Parathyroid adenoma (tissue), 2 donors: ENCODE data around the gene RBM4.
"Not testable (repeated sequence)": the region's sequence is repeated elsewhere in the genome, so short reads cannot be mapped to it uniquely, and the experiment has no call there.

Experiments
- H2AFZ ChIP-seq: fragments of 300-600 bp; sonication (generic); one replicate; pipeline ENCODE4 v1.7.0; 2017; ENCODE audit warnings: antibody characterized with exemption, mild to moderate bottlenecking
- H3K27ac ChIP-seq: fragments of 300-600 bp; sonication (generic); one replicate; pipeline ENCODE4 v1.7.0; 2017
- H3K27me3 ChIP-seq: fragments of 300-600 bp; sonication (generic); one replicate; pipeline ENCODE4 v1.7.0; 2017; ENCODE audit warnings: low read length; ENCODE audit not compliant: control insufficient read depth, insufficient read depth
- H3K36me3 ChIP-seq: fragments of 300-600 bp; sonication (generic); one replicate; pipeline ENCODE4 v1.7.0; 2017; ENCODE audit warnings: low read length; ENCODE audit not compliant: control insufficient read depth, insufficient read depth
- H3K4me1 ChIP-seq: fragments of 300-600 bp; sonication (generic); one replicate; pipeline ENCODE4 v1.7.0; 2017; ENCODE audit warnings: control low read depth
- H3K4me2 ChIP-seq: fragments of 300-600 bp; sonication (generic); one replicate; pipeline ENCODE4 v1.7.0; 2017; ENCODE audit warnings: low read length
- H3K4me3 ChIP-seq: fragments of 300-600 bp; sonication (generic); one replicate; pipeline ENCODE4 v1.7.0; 2017; ENCODE audit warnings: low read depth, low read length
- H3K79me2 ChIP-seq: fragments of 300-600 bp; sonication (generic); one replicate; pipeline ENCODE4 v1.7.0; 2017; ENCODE audit warnings: control low read depth
- H3K9ac ChIP-seq: fragments of 300-600 bp; sonication (generic); one replicate; pipeline ENCODE4 v1.7.0; 2017; ENCODE audit warnings: mild to moderate bottlenecking
- H3K9me3 ChIP-seq: fragments of 300-600 bp; sonication (generic); one replicate; pipeline ENCODE4 v1.7.0; 2017; ENCODE audit warnings: low read length; ENCODE audit not compliant: control insufficient read depth
- CTCF ChIP-seq: fragments of 300-600 bp; sonication (generic); IDR thresholded peaks from one replicate; pipeline ENCODE4 v1.7.0; 2017; ENCODE audit warnings: antibody characterized with exemption, mild to moderate bottlenecking
- donor health status: primary hyperparathyroidism.

RBM4 gene

DNA sequence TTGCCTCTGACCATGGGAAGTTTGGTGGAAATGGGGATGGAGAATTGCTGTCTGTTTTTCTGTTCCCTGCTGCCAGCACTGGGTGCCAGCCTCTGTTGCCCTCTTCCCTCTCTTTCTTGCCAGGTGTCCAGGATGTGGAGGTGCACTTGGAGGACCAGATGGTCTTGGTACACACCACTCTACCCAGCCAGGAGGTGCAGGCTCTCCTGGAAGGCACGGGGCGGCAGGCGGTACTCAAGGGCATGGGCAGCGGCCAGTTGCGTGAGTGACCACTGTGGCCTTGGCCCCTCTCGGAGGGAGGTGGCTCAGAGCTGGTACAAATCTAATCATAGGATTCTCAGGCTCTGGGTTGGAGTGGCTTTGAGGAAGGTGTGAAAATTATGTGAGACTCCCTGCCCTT lies 39.5 kb upstream of the RBM4 start:
- Histone ChIP-seq H3K4me3 (no peak overlapping the region), H2AFZ (no peak overlapping the region)

GRCh38 chr11:66600219-66600618 lies 38.3 kb upstream of the RBM4 start:
- Histone ChIP-seq H3K4me1 (no peaks in the 10 kb centered on the region), H3K79me2 (no peaks in the 10 kb centered on the region), H3K4me2 (no peak overlapping the region), H2AFZ (no peak overlapping the region), H3K27ac (no peak overlapping the region), H3K9me3 (no peaks in the 10 kb centered on the region), H3K4me3 (no peak overlapping the region), H3K9ac (no peak overlapping the region), H3K36me3 (no peaks in the 10 kb centered on the region), H3K27me3 (no peaks in the 10 kb centered on the region)
- TF ChIP-seq CTCF, result no peak

More for the DNA sequence above, 39.5 kb upstream of the RBM4 start:
- Histone ChIP-seq H3K4me2 (no peak overlapping the region), H3K9ac (no peak overlapping the region), H3K9me3 (no peaks in the 10 kb centered on the region), H3K79me2 (no peaks in the 10 kb centered on the region), H3K27ac (no peak overlapping the region), H3K4me1 (peaks cover 3% of the 10 kb centered on the region), H3K27me3 (no peaks in the 10 kb centered on the region), H3K36me3 (no peaks in the 10 kb centered on the region)
- TF ChIP-seq CTCF, result no peak

DNA sequence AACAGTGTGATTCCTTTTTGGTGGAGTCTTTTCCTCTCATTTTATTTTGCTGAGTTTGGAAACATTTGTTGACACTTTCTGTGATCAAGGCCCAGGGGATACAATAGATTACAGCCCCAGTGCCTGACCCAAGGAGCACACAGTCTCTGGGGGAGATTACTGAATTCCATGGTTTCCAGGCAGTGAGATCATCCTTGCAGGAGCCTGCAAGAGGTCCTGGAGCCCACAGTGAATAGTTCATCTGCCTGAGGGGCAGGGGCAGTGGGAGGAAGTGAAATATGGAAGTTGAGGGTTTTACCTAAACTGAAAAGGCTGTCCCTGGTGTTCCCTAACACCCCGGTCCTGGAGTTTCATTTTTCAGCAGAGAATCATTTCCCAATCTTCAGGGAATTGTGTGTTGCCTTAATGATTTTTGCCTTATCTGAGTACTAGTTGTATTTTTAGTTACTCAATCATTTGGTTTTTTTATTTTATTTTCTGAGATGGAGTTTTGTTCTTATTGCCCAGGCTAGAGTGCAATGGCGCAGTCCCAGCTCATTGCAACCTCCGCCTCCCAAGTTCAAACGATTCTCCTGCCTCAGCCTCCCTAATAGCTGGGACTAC lies 37.8 kb upstream of the RBM4 start:
- no peak overlapping the region for H3K4me2 ChIP-seq
- no peak overlapping the region for H3K4me3 ChIP-seq
- no peaks in the 10 kb centered on the region for H3K27me3 ChIP-seq
- H3K9ac ChIP-seq, result no peak overlapping the region
- H2AFZ ChIP-seq, result no peak overlapping the region
- no peaks in the 10 kb centered on the region for H3K4me1 ChIP-seq
- no peak for TF ChIP-seq CTCF
- no peak overlapping the region for H3K27ac ChIP-seq
- no peaks in the 10 kb centered on the region for H3K36me3 ChIP-seq
- H3K9me3 ChIP-seq, result no peaks in the 10 kb centered on the region
- H3K79me2 ChIP-seq, result no peaks in the 10 kb centered on the region

DNA sequence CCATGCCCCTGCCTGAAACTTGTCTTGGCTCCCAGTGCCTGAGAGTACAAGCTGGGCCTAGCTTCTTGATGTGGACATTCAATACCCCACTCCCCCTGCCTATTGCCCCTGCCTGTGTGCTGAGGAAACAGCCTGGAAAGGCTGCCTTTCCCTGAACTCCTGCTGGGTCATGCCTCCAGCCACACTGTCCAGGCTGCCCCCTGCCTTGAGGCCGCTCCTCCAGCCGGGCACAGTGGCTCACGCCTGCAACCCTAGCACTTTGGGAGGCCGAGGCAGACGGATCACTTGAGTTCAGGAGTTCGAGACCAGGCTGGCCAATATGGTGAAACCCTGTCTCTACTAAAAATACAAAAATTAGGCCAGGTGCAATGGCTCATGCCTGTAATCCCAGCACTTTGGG lies 35.4 kb upstream of the RBM4 start:
- Histone ChIP-seq H3K9ac (no peak overlapping the region), H3K9me3 (no peaks in the 10 kb centered on the region), H3K36me3 (no peaks in the 10 kb centered on the region), H3K27me3 (no peaks in the 10 kb centered on the region), H2AFZ (no peak overlapping the region), H3K4me2 (no peak overlapping the region), H3K79me2 (no peaks in the 10 kb centered on the region), H3K4me1 (no peaks in the 10 kb centered on the region), H3K4me3 (no peak overlapping the region), H3K27ac (no peak overlapping the region)
- no peak for TF ChIP-seq CTCF

- H3K9me3 ChIP-seq, result no peaks in the 10 kb centered on the region
- H3K36me3 ChIP-seq, result no peaks in the 10 kb centered on the region
- no peaks in the 10 kb centered on the region for H3K4me1 ChIP-seq
- no peaks in the 10 kb centered on the region for H3K27me3 ChIP-seq
- no peak overlapping the region for H3K4me2 ChIP-seq
- H3K27ac ChIP-seq, result no peak overlapping the region
- TF ChIP-seq CTCF, result no peak
- no peaks in the 10 kb centered on the region for H3K79me2 ChIP-seq
- H3K9ac ChIP-seq, result no peak overlapping the region
- H2AFZ ChIP-seq, result no peak overlapping the region
- H3K4me3 ChIP-seq, result no peak overlapping the region
Measured at GRCh38 chr11:66604155-66604554, 34.3 kb upstream of the RBM4 start.

GRCh38 chr11:66606608-66607007 lies 31.9 kb upstream of the RBM4 start:
- not testable (repeated sequence) for H3K9ac ChIP-seq, H2AFZ ChIP-seq, H3K4me2 ChIP-seq, H3K27me3 ChIP-seq, H3K4me3 ChIP-seq, H3K9me3 ChIP-seq, H3K4me1 ChIP-seq, H3K27ac ChIP-seq, H3K36me3 ChIP-seq, H3K79me2 ChIP-seq
